H9 (cell line): ENCODE measurements around the gene POLQ. TPM values are rescaled to one million over a fixed set of nuclear protein-coding genes. Genes with fewer than 3 reads are reported as not detected.

Experiments
- DNase-seq: peaks from one replicate; pipeline ENCODE4 v3.0.0-alpha.2; 2017
- H2AFZ ChIP-seq: one replicate; pipeline ENCODE4 v1.6.1; 2013; ENCODE audit warnings: mild to moderate bottlenecking, low read length, control low read depth, moderate library complexity
- H2AK5ac ChIP-seq: 2 replicates; pipeline ENCODE4 v1.6.1; 2013; ENCODE audit warnings: low read length, control low read depth, mixed read lengths; ENCODE audit not compliant: insufficient read length
- H2BK120ac ChIP-seq: one replicate; pipeline ENCODE4 v1.6.1; 2013; ENCODE audit warnings: low read depth, mild to moderate bottlenecking, low read length, control low read depth, inconsistent platforms; ENCODE audit not compliant: poor library complexity, severe bottlenecking
- H2BK12ac ChIP-seq: 2 replicates; pipeline ENCODE4 v1.6.1; 2013; ENCODE audit warnings: low read length, control low read depth, mixed read lengths, low read depth; ENCODE audit not compliant: insufficient read length
- H2BK15ac ChIP-seq: 2 replicates; pipeline ENCODE4 v1.6.1; 2013; ENCODE audit warnings: low read depth, low read length, control low read depth
- H2BK20ac ChIP-seq: one replicate; pipeline ENCODE4 v1.6.1; 2013; ENCODE audit warnings: low read depth, mild to moderate bottlenecking, low read length, control low read depth, inconsistent platforms; ENCODE audit not compliant: poor library complexity, severe bottlenecking
- H2BK5ac ChIP-seq: 2 replicates; pipeline ENCODE4 v1.6.1; 2013; ENCODE audit warnings: low read length, control low read depth, mixed read lengths; ENCODE audit not compliant: insufficient read length
- H3K14ac ChIP-seq: 2 replicates; pipeline ENCODE4 v1.6.1; 2013; ENCODE audit warnings: low read length, control low read depth; ENCODE audit not compliant: insufficient read depth
- H3K18ac ChIP-seq: 2 replicates; pipeline ENCODE4 v1.6.1; 2013; ENCODE audit warnings: low read depth, mild to moderate bottlenecking, mixed read lengths, low read length, control low read depth; ENCODE audit not compliant: insufficient read length
- H3K23ac ChIP-seq: 2 replicates; pipeline ENCODE4 v1.6.1; 2013; ENCODE audit warnings: low read length, control low read depth, mixed read lengths, low read depth; ENCODE audit not compliant: insufficient read length
- H3K23me2 ChIP-seq: 2 replicates; pipeline ENCODE4 v1.6.1; 2013; ENCODE audit warnings: low read depth, mild to moderate bottlenecking, mixed read lengths, low read length, control low read depth; ENCODE audit not compliant: insufficient read length, poor library complexity, severe bottlenecking
- H3K27ac ChIP-seq: 2 replicates; pipeline ENCODE4 v1.5.1; 2013; ENCODE audit warnings: low read length, control low read depth, mixed read lengths, low read depth; ENCODE audit not compliant: insufficient read length
- H3K27me3 ChIP-seq: 2 replicates; pipeline ENCODE4 v1.6.1; 2013; ENCODE audit warnings: low read length, control low read depth, inconsistent platforms; ENCODE audit not compliant: insufficient read depth
- H3K4ac ChIP-seq: 2 replicates; pipeline ENCODE4 v1.6.1; 2013; ENCODE audit warnings: low read depth, mild to moderate bottlenecking, control low read depth, inconsistent platforms, low read length, moderate library complexity
- H3K4me1 ChIP-seq: 2 replicates; pipeline ENCODE4 v1.6.1; 2013; ENCODE audit warnings: low read length, control low read depth, inconsistent platforms; ENCODE audit not compliant: insufficient read depth
- H3K4me2 ChIP-seq: 2 replicates; pipeline ENCODE4 v1.6.1; 2013; ENCODE audit warnings: low read length, control low read depth, mixed read lengths; ENCODE audit not compliant: insufficient read length, insufficient read depth
- H3K56ac ChIP-seq: 2 replicates; pipeline ENCODE4 v1.6.1; 2013; ENCODE audit warnings: low read depth, mild to moderate bottlenecking, mixed read lengths, low read length, control low read depth; ENCODE audit not compliant: insufficient read length
- H3K79me1 ChIP-seq: 2 replicates; pipeline ENCODE4 v1.6.1; 2013; ENCODE audit warnings: low read depth, mild to moderate bottlenecking, moderate library complexity, low read length, control low read depth, inconsistent platforms; ENCODE audit not compliant: insufficient read depth, poor library complexity, severe bottlenecking
- H3K79me2 ChIP-seq: 2 replicates; pipeline ENCODE4 v1.6.1; 2013; ENCODE audit warnings: low read length, control low read depth, inconsistent platforms; ENCODE audit not compliant: insufficient read depth
- H3K9ac ChIP-seq: 2 replicates; pipeline ENCODE4 v1.6.1; 2013; ENCODE audit warnings: low read length, control low read depth, mixed read lengths; ENCODE audit not compliant: insufficient read length; ENCODE audit errors: extremely low read depth
- H3K9me3 ChIP-seq: one replicate; pipeline ENCODE4 v1.6.1; 2013; ENCODE audit warnings: low read depth, low read length, inconsistent platforms; ENCODE audit not compliant: control insufficient read depth
- H3T11ph ChIP-seq: one replicate; pipeline ENCODE4 v1.6.1; 2013; ENCODE audit warnings: mild to moderate bottlenecking, low read length, control low read depth, inconsistent platforms
- H4K20me1 ChIP-seq: one replicate; pipeline ENCODE4 v1.6.1; 2013; ENCODE audit not compliant: control insufficient read depth, insufficient read length, insufficient read depth
- H4K5ac ChIP-seq: 2 replicates; pipeline ENCODE4 v1.6.1; 2013; ENCODE audit warnings: low read depth, mild to moderate bottlenecking, mixed read lengths, low read length, control low read depth; ENCODE audit not compliant: insufficient read length
- H4K8ac ChIP-seq: replicated peaks from 2 replicates; pipeline ENCODE4 v1.6.1; 2013; ENCODE audit warnings: low read length, control low read depth, mixed read lengths, low read depth; ENCODE audit not compliant: insufficient read length
- H4K91ac ChIP-seq: 2 replicates; pipeline ENCODE4 v1.6.1; 2013; ENCODE audit warnings: low read depth, mild to moderate bottlenecking, moderate library complexity, mixed read lengths, low read length, control low read depth; ENCODE audit not compliant: insufficient read length
- H3K27ac Mint-ChIP-seq, 3 experiments: 2 replicates in 2 of 3; 3 replicates in 1 of 3; pipeline ENCODE4 v1.8.0; 2020 to 2021; ENCODE audit warnings: mixed read lengths in 3 of 3, mild to moderate bottlenecking in 1 of 3, moderate library complexity in 1 of 3
- H3K27me3 Mint-ChIP-seq: 2 replicates; pipeline ENCODE4 v1.8.0; 2021; ENCODE audit warnings: low read depth, mild to moderate bottlenecking, moderate library complexity, mixed read lengths
- H3K36me3 Mint-ChIP-seq, 3 experiments: 2 replicates in 2 of 3; 3 replicates in 1 of 3; pipeline ENCODE4 v1.8.0; 2020 to 2021; ENCODE audit warnings: low read depth in 3 of 3, mixed read lengths in 3 of 3; ENCODE audit not compliant: insufficient read depth in 1 of 3
- H3K4me1 Mint-ChIP-seq, 2 experiments: 2 replicates each; pipeline ENCODE4 v1.8.0; 2020; ENCODE audit warnings: mixed read lengths in 2 of 2
- H3K4me3 Mint-ChIP-seq, 2 experiments: 2 replicates in 1 of 2; 3 replicates in 1 of 2; pipeline ENCODE4 v1.8.0; 2020 to 2021; ENCODE audit warnings: mild to moderate bottlenecking in 2 of 2, mixed read lengths in 2 of 2, moderate library complexity in 1 of 2
- H3K9me3 Mint-ChIP-seq, 2 experiments: 2 replicates in 1 of 2; 3 replicates in 1 of 2; pipeline ENCODE4 v1.8.0; 2020; ENCODE audit warnings: mild to moderate bottlenecking in 2 of 2, mixed read lengths in 2 of 2, moderate library complexity in 1 of 2
- CTCF ChIP-seq: fragments of 200-600 bp; sonication (generic); conservative IDR thresholded peaks from 3 replicates; pipeline ENCODE4 v1.8.0; 2021; ENCODE audit warnings: antibody characterized with exemption, mild to moderate bottlenecking
- WGBS: extraction: QIAGEN DNeasy Blood & Tissue Kit; methylation state at CpG from one replicate; pipeline ENCODE4 v1.1.7; 2013; ENCODE audit warnings: missing lambda C conversion rate, low lambda C conversion rate, mixed read lengths; ENCODE audit not compliant: insufficient read length; ENCODE audit errors: extremely low coverage; 5-methylcytosine and 5-hydroxymethylcytosine counted together
- total RNA-seq: library from RNA; stranded (reverse); gene quantifications from 2 replicates; pipeline ENCODE4 v1.2.1, GENCODE V29; 2021

The POLQ gene
- total RNA-seq, 1 experiment from 2014 or later: 15.4 TPM

- H3K9ac ChIP-seq: no peak overlapping the region
- H3K4me3 Mint-ChIP-seq: no peak overlapping the region
- H3K79me2 ChIP-seq: no peaks in the 10 kb centered on the region
Measured at GRCh38 chr3:121520510-121520909, 25.3 kb downstream of the POLQ start.

More at GRCh38 chr3:121520510-121520909, 25.3 kb downstream of the POLQ start:
- no peaks in the 10 kb centered on the region for H3K27me3 ChIP-seq
- H3K36me3 Mint-ChIP-seq: peaks cover 24 to 64% (median 63%) of the 10 kb centered on the region in 3 experiments
- no peak overlapping the region for H3K4ac ChIP-seq
- no peak overlapping the region for H2BK5ac ChIP-seq
- no peaks in the 10 kb centered on the region for H4K20me1 ChIP-seq
- H3K9me3 ChIP-seq: no peaks in the 10 kb centered on the region
- H2BK20ac ChIP-seq: no peak overlapping the region
- no peak overlapping the region for H3K18ac ChIP-seq
- H2AK5ac ChIP-seq: no peak overlapping the region
- H3K27me3 Mint-ChIP-seq: no peaks in the 10 kb centered on the region
- H2AFZ ChIP-seq: no peak overlapping the region
- no peak overlapping the region for H3K27ac ChIP-seq
- no peak overlapping the region for H3T11ph ChIP-seq
- no peaks in the 10 kb centered on the region for H3K4me1 ChIP-seq
- no peak overlapping the region for H3K56ac ChIP-seq
- no peak for TF ChIP-seq CTCF
- no peak overlapping the region for H3K27ac Mint-ChIP-seq
- H3K4me1 Mint-ChIP-seq: no peaks in the 10 kb centered on the region
- H3K9me3 Mint-ChIP-seq: no peaks in the 10 kb centered on the region; a peak in 1 of 5 replicates
- no peak overlapping the region for H2BK12ac ChIP-seq
- no peak overlapping the region for H3K4me2 ChIP-seq
- H2BK120ac ChIP-seq: no peak overlapping the region
- no peak overlapping the region for H4K8ac ChIP-seq
- no peak overlapping the region for H4K91ac ChIP-seq
- H2BK15ac ChIP-seq: no peak overlapping the region
- no peaks in the 10 kb centered on the region for H3K23me2 ChIP-seq
- no peak overlapping the region for H3K14ac ChIP-seq
- H4K5ac ChIP-seq: no peak overlapping the region
- no peak overlapping the region for H3K23ac ChIP-seq
- H3K79me1 ChIP-seq: no peaks in the 10 kb centered on the region
- DNase-seq: no peak
- WGBS: no CpG with 5 or more reads among the region's 3 CpGs
